Skeletal muscle satellite cell (primary cell): Measurements from ENCODE around the gene SERINC2.
"Not testable (repeated sequence)": the region's sequence is repeated elsewhere in the genome, so short reads cannot be mapped to it uniquely, and the experiment has no call there.

Source experiments
- H3K27me3 ChIP-seq: 2 replicates; pipeline ENCODE4 v1.7.0; 2013; ENCODE audit warnings: low read length; ENCODE audit not compliant: control insufficient read depth, insufficient read depth
- H3K36me3 ChIP-seq: 2 replicates; pipeline ENCODE4 v1.7.0; 2013; ENCODE audit warnings: mild to moderate bottlenecking, control low read depth, low read length; ENCODE audit not compliant: insufficient read depth
- H3K4me1 ChIP-seq: 2 replicates; pipeline ENCODE4 v1.7.0; 2013; ENCODE audit warnings: low read length; ENCODE audit not compliant: control insufficient read depth, insufficient read depth
- H3K4me2 ChIP-seq: 2 replicates; pipeline ENCODE4 v1.7.0; 2013; ENCODE audit warnings: mild to moderate bottlenecking, low read length
- H3K4me3 ChIP-seq: 2 replicates; pipeline ENCODE4 v1.7.0; 2013; ENCODE audit warnings: low read length
- H3K9ac ChIP-seq: 2 replicates; pipeline ENCODE4 v1.7.0; 2013; ENCODE audit warnings: mild to moderate bottlenecking, low read depth, low read length, moderate library complexity
- H3K9me3 ChIP-seq: replicated peaks from 2 replicates; pipeline ENCODE4 v1.7.0; 2013; ENCODE audit warnings: mild to moderate bottlenecking, control low read depth, low read length

SERINC2 gene

DNA sequence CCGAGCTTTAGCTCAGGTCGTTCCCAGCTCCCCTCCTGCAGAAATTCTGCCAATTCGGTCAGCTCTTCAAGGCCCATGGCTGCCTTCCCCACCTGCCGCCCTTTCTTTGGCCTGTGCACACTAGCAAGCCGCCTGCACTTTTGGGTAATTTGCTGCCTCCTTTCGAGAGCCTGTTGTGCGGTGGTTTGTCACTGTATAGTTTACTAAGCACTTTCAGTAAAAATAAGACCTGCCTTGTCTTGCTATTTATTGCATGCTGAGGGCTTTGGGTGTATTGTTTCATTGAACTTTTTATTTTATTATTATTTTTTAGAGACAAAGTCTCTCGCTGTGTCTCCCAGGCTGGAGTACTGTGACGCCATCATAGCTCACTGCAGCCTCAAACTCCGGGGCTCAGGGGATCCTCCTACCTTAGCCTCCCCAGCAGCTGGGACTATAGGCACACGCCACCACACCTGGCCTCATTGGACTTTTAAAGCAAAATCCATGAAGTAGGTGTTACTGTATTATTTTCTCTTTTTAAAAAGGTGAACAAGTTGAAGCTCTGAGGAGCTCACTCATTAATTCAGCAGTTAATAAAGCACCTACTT lies 39.0 kb upstream of the SERINC2 start:
- H3K4me2 ChIP-seq = peak overlapping the region; percentile 83
- peaks cover 38% of the 10 kb centered on the region for H3K4me1 ChIP-seq
- peak overlapping the region; percentile 70 for H3K4me3 ChIP-seq
- H3K9me3 ChIP-seq = no peaks in the 10 kb centered on the region
- H3K9ac ChIP-seq = no peak overlapping the region
- H3K27me3 ChIP-seq = no peaks in the 10 kb centered on the region
- H3K36me3 ChIP-seq = no peaks in the 10 kb centered on the region

DNA sequence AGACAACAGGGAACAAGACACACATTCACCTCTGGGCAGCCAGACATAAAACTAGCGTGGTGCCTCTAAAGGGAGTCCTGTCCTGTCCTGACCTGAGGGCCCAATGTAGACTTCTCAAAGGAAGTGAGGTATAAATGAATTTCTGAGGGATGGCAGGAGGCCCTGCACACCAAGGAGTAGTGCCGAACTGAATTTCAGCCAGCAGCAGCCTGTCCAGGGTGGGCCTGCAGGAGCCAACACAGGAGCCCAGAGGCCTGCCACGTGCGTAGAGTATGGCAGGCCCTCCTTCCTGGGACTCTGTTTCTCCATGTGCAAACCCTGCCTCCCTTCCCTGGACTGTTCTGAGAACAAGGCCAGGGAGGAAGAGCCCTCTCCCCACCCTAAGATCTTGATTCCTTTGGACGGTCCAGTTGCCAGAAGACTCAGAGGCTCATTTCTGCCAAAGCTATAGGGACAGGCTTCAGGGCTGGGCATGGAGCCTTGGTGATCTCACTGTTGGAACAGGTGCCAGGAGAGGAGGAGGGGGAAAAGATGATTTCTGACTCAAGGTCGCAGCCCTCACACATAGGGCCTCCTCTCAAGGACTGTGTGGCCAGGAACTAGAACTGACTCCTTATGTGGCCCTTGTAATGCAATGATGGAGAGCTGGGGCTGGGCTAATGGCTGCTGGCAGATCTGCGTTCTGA lies 38.4 kb upstream of the SERINC2 start:
- Histone ChIP-seq H3K4me3 (no peak overlapping the region), H3K4me1 (peaks cover 38% of the 10 kb centered on the region), H3K9me3 (no peaks in the 10 kb centered on the region), H3K27me3 (no peaks in the 10 kb centered on the region), H3K36me3 (no peaks in the 10 kb centered on the region), H3K4me2 (no peak overlapping the region), H3K9ac (no peak overlapping the region)

DNA sequence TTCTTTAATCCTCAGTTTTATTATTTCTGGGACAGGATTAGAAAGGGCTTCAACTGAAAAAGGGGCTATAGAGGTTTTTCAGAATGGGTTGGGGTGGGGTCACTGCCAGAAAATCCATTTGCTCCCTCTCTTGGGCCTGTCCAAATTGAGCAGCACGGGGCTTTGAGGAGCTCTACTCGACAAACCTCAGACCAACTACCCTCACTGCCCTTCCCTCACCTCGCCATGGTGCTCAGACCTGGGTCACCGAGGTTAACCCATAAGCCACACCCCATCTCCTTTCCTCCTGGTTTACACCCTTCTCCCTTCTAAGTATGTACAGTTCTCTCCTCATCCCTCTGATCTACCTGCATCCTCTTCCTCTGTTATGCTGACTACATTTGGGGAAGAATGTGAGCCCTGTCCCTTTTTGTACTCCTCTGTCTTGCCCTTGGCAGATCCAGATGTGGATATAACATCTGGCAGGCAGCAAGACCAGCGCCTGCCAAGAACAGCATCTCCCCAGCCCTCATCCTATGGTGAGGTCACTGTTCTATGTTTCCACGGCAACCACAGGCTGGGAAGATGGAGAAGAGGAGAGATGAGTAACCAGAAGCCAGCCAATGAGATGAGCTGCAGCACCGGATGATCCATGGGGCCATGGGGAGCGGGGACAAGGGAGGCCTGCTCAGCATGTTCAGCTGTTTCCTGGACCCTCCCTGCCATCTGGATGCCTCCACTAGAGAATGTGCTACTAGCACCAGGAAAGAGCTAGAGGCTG lies 36.5 kb upstream of the SERINC2 start:
- H3K4me1 ChIP-seq = peaks cover 45% of the 10 kb centered on the region
- no peaks in the 10 kb centered on the region for H3K27me3 ChIP-seq
- H3K4me2 ChIP-seq = peak overlapping the region; percentile 5
- H3K9ac ChIP-seq = no peak overlapping the region
- no peaks in the 10 kb centered on the region for H3K9me3 ChIP-seq
- H3K36me3 ChIP-seq = no peaks in the 10 kb centered on the region
- no peak overlapping the region for H3K4me3 ChIP-seq

DNA sequence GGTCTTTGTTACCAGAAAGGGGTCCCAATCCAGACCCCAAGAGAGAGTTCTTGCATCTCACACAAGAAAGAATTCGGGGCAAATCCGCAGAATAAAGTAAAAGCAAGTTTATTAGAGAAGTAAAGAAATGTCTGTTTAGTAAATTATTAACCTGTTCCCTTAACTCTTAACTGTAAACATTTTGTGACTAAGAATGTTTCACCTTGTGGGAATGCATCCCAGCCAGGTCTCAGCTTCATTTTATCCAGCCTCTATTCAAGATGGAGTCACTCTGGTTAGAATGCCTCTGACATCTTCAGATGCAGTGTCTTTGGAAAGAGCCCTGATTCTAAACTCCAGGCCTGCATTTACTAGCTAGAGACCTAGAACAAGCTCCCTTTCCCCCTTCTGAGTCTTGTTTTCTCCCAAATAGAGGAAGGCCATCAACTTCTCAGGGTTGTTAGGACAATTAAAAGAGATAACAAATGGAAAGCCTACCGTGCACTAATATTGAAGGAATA lies 35.6 kb upstream of the SERINC2 start:
- Histone ChIP-seq H3K4me1 (peaks cover 51% of the 10 kb centered on the region), H3K9me3 (no peaks in the 10 kb centered on the region), H3K4me2 (no peak overlapping the region), H3K4me3 (no peak overlapping the region), H3K36me3 (no peaks in the 10 kb centered on the region), H3K27me3 (no peaks in the 10 kb centered on the region), H3K9ac (no peak overlapping the region)

DNA sequence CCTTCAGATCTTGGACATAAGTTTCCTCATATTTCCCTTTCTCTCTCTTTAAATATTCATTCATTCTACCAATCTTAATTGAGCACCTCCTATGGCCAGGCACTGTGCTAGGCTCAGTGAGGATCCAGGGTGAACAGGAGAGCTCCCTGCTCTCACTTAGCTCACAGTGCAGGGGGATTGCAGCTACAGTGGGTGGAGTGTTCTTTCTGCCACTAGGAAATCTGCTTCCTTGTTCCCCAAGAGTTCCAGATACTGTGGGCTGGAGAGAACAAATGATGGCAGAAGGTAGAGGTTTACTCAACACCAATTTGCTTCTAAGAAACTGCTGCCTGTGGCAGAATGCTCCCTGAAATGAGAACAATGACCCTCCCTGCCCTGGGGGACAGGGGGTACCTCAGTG lies 35.0 kb upstream of the SERINC2 start:
- no peak overlapping the region for H3K9ac ChIP-seq
- H3K4me3 ChIP-seq = no peak overlapping the region
- no peaks in the 10 kb centered on the region for H3K36me3 ChIP-seq
- H3K27me3 ChIP-seq = no peaks in the 10 kb centered on the region
- no peak overlapping the region for H3K4me2 ChIP-seq
- no peaks in the 10 kb centered on the region for H3K9me3 ChIP-seq
- H3K4me1 ChIP-seq = peaks cover 46% of the 10 kb centered on the region

DNA sequence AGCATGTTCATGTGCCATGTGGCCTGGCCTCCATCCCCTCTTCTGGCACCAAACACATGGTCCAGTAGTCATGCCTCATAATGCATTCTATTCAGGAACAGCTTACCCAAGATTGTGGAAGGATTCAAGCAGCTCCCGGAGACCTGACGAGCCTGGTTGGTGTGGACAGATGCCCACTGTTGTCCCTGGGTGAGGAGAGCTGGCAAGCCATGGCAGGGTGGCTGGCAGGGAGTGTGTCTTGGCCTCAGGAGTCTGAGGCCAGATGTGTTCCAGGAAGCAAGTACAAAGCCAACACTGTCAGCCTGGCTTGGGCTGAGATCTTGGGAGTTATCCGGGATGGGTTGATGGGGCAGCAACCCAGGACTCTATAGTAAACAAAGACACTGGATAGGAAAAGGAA lies 32.8 kb upstream of the SERINC2 start:
- Histone ChIP-seq H3K9me3 (no peaks in the 10 kb centered on the region), H3K36me3 (no peaks in the 10 kb centered on the region), H3K27me3 (no peaks in the 10 kb centered on the region), H3K4me1 (peaks cover 36% of the 10 kb centered on the region), H3K4me2 (no peak overlapping the region), H3K4me3 (no peak overlapping the region), H3K9ac (no peak overlapping the region)

DNA sequence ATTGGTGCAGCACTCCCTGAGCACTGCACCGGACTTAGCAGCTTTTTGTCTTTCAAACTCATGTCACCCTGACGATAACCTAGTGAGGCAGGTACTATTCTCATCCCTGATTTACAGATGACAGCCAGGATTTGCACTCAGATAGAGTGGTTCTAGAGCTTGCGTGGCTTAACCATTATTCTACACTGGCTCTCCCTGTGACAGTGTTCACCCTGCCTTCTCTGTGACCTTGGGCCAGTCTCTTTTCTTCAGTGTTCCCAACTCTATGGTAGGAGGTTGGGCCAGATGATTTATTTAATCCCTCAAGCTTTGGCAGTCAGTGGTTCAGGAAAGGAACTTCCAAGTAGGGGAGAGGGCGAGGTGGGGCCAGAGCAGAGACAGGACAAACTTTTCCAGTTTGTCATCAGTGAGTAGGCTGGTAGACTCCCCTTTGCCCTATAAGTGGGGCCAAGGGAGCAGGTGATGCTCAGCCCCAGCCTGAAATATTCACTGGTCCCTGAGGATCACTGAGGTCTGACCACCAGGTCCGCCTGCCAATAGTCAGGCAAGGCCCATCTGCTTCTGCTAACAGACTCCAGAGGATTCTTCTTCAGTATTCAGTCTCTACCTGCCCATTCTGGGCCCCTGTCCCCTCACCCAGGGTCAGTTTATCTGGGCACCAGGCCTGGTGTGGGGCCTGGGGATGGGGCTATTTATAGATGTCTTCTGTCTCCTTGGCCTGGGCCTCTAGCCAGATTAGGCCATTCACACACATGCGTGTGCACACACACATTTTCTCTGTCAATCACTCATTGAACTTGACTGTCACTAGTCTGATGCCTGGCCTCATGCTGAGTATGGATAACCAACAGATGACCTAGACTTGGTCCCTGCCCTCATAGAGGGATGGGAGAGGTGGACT lies 31.4 kb upstream of the SERINC2 start:
- Histone ChIP-seq H3K9me3 (no peaks in the 10 kb centered on the region), H3K4me2 (peak overlapping the region; percentile 16), H3K27me3 (no peaks in the 10 kb centered on the region), H3K4me3 (no peak overlapping the region), H3K36me3 (no peaks in the 10 kb centered on the region), H3K9ac (no peak overlapping the region), H3K4me1 (peaks cover 32% of the 10 kb centered on the region)

DNA sequence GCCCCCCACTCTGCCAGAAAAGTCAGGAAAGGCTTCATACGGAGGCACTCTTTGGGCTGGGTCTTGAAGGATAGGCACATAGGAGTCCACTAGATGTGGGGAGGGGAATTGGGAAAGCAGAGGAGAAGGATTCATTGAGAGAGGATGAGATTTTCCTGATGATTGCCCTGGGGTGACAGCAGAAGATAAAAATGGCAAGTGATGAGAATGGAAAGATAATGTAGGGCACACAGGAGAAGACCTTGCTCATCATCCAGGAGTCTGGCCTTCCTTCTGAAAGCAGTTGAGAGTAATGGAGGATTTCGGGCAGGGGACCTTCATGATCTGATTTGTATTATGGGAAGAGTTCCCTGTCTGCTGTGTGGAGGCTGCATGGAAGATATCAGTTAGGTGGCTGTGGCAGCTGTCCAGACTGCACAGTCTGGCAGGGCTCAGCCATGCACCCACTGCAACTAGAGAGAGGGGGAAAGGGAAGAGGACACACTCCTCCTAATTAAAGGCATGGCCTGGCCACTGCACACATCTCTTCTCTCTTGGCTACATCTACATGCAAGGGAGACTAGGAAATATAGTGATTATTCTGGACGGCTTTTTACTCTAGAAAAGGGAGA lies 30.5 kb upstream of the SERINC2 start:
- no peaks in the 10 kb centered on the region for H3K36me3 ChIP-seq
- H3K9ac ChIP-seq = no peak overlapping the region
- H3K4me3 ChIP-seq = no peak overlapping the region
- H3K9me3 ChIP-seq = no peaks in the 10 kb centered on the region
- H3K27me3 ChIP-seq = no peaks in the 10 kb centered on the region
- peaks cover 27% of the 10 kb centered on the region for H3K4me1 ChIP-seq
- H3K4me2 ChIP-seq = no peak overlapping the region

DNA sequence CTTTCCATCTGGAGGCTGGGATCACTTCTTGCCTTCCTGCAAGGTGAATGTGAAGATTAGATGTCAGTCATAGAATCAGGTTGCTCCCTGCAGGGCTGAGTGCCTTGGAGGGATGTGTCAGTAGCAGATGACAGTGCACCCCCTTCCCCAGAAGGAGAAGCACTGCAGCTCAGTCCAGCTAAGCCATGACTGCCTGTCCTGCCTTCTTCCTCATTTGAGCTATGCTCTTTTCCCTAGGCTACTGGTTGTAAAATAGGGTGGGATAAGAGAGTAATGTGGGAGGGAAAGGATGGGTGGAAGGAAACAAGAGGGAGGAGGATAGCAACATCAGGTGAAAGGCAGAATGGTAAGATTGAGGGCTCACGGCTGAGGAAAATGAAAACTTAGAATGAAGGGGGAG lies 29.0 kb upstream of the SERINC2 start:
- Histone ChIP-seq H3K36me3 (no peaks in the 10 kb centered on the region), H3K4me3 (no peak overlapping the region), H3K4me2 (no peak overlapping the region), H3K9ac (no peak overlapping the region), H3K9me3 (no peaks in the 10 kb centered on the region), H3K27me3 (no peaks in the 10 kb centered on the region), H3K4me1 (peaks cover 27% of the 10 kb centered on the region)

DNA sequence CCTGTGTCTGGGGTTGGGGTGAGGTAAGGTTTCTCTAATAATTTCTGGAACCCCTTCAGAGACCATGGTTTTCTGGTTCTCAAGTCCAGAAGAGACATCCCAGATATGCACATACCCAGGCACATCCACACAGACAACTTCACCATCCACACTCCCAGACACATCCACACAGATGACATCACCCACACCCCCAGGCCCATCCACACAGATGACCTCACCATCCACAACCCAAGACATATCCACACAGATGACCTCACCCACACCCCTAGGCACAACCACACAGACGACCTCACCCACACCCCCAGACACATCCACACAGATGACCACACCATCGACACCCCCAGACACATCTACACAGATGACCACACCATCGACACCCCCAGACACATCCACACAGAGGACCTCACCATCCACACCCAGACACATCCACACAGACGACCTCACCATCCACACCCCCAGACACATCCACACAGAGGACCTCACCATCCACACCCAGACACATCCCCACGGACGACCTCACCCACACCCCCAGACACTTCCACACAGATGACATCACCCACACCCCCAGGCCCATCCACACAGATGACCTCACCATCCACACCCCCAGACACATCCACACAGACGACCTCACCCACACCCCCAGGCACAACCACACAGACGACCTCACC lies 26.3 kb upstream of the SERINC2 start:
- not testable (repeated sequence) for H3K27me3 ChIP-seq, H3K9me3 ChIP-seq, H3K36me3 ChIP-seq, H3K4me3 ChIP-seq, H3K4me2 ChIP-seq, H3K9ac ChIP-seq
- peaks cover 19% of the 10 kb centered on the region for H3K4me1 ChIP-seq
